ENCODE measurements around the gene CUBN.

Gene CUBN

GRCh38 chr10:16904049-16904448, 225.6 kb downstream of the CUBN start:
- Histone ChIP-seq H3K4me1 (ENCODE audit: control insufficient read depth, insufficient read depth, low read length) (peaks cover 7% of the 10 kb centered on the region), H3K36me3 (ENCODE audit: control insufficient read depth, insufficient read depth, low read length) (no peaks in the 10 kb centered on the region), H3K27me3 (ENCODE audit: control insufficient read depth, insufficient read depth, low read length) (no peaks in the 10 kb centered on the region), H3K9me3 (ENCODE audit: control insufficient read depth, insufficient read depth, low read length) (no peaks in the 10 kb centered on the region), H3K4me3 (ENCODE audit: low read depth, low read length) (no peak overlapping the region), H3K9ac (ENCODE audit: low read depth, low read length) (no peak overlapping the region)

DNA sequence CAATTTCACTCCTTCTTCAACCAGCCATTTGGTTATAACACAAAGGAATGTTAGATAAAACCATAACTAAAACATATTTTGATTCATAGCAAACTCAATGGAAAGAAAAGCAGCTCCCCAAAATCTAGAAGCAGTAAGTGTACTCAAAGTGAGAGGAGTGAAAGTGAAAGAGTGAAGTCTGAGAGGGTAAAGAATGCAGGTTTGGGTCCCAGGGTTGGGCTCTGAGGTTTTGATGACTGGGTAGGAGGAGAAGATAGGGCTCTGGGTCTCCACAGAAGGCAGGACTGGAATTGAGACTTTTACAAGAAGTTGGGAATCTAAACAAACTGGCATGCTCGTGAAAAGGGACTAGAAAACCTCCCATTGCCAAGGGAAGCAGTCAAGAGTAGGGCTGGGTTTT, 227.0 kb downstream of the CUBN start:
- H3K4me3 ChIP-seq (ENCODE audit: low read depth, low read length) = no peak overlapping the region
- no peaks in the 10 kb centered on the region for H3K9me3 ChIP-seq (ENCODE audit: control insufficient read depth, insufficient read depth, low read length)
- peaks cover 7% of the 10 kb centered on the region for H3K4me1 ChIP-seq (ENCODE audit: control insufficient read depth, insufficient read depth, low read length)
- H3K9ac ChIP-seq (ENCODE audit: low read depth, low read length) = no peak overlapping the region
- H3K27me3 ChIP-seq (ENCODE audit: control insufficient read depth, insufficient read depth, low read length) = no peaks in the 10 kb centered on the region
- H3K36me3 ChIP-seq (ENCODE audit: control insufficient read depth, insufficient read depth, low read length) = no peaks in the 10 kb centered on the region

GRCh38 chr10:16901106-16901505, 228.5 kb downstream of the CUBN start:
- Histone ChIP-seq H3K27me3 (ENCODE audit: control insufficient read depth, insufficient read depth, low read length) (no peaks in the 10 kb centered on the region), H3K36me3 (ENCODE audit: control insufficient read depth, insufficient read depth, low read length) (no peaks in the 10 kb centered on the region), H3K9ac (ENCODE audit: low read depth, low read length) (no peak overlapping the region), H3K4me1 (ENCODE audit: control insufficient read depth, insufficient read depth, low read length) (peaks cover 7% of the 10 kb centered on the region), H3K4me3 (ENCODE audit: low read depth, low read length) (no peak overlapping the region), H3K9me3 (ENCODE audit: control insufficient read depth, insufficient read depth, low read length) (no peaks in the 10 kb centered on the region)

- no peaks in the 10 kb centered on the region for H3K9me3 ChIP-seq (ENCODE audit: control insufficient read depth, insufficient read depth, low read length)
- H3K4me3 ChIP-seq (ENCODE audit: low read depth, low read length) = no peak overlapping the region
- no peak overlapping the region for H3K9ac ChIP-seq (ENCODE audit: low read depth, low read length)
- H3K4me1 ChIP-seq (ENCODE audit: control insufficient read depth, insufficient read depth, low read length) = peaks cover 7% of the 10 kb centered on the region
- no peaks in the 10 kb centered on the region for H3K36me3 ChIP-seq (ENCODE audit: control insufficient read depth, insufficient read depth, low read length)
- no peaks in the 10 kb centered on the region for H3K27me3 ChIP-seq (ENCODE audit: control insufficient read depth, insufficient read depth, low read length)
Measured at GRCh38 chr10:16896993-16897392, 232.6 kb downstream of the CUBN start.

DNA sequence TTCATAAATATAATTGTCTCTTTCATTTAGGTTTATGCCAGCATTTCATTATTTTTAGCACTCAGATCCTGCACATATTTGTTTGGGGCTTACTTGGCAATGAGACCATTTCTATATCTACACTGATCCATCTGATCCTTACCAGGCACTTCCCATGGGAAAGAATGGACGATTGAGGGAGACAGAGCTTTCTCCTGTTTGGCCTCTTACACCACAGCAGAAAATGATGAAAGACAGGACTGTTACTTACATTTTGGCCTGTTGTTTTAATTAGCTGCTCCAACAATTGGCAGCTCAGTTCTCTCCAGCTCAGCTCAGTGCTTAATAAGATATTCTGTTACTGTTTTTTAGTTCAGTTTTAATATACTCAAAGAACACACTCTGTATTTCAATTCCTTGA, 234.8 kb downstream of the CUBN start:
- peaks cover 5% of the 10 kb centered on the region for H3K4me1 ChIP-seq (ENCODE audit: control insufficient read depth, insufficient read depth, low read length)
- no peak overlapping the region for H3K4me3 ChIP-seq (ENCODE audit: low read depth, low read length)
- H3K36me3 ChIP-seq (ENCODE audit: control insufficient read depth, insufficient read depth, low read length) = no peaks in the 10 kb centered on the region
- no peak overlapping the region for H3K9ac ChIP-seq (ENCODE audit: low read depth, low read length)
- no peaks in the 10 kb centered on the region for H3K9me3 ChIP-seq (ENCODE audit: control insufficient read depth, insufficient read depth, low read length)
- H3K27me3 ChIP-seq (ENCODE audit: control insufficient read depth, insufficient read depth, low read length) = no peaks in the 10 kb centered on the region

DNA sequence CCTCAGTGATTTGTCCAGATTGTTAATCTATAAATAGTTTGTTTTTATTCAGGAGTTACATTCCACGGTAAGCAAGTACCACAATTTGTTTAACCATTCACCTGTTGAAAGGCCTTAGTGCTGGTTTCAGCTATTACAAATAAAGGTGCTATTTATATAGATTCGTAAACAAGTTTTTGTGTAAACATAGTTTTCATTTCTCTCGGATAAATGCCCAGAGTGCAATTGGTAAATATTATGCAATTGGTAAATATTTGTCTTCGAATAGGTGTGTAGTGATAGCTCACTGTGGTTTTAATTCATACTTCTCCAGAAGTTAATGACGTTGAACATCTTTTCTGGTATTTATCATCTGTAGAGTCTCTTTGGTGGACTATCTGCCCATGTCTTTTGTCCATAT, 235.9 kb downstream of the CUBN start:
- Histone ChIP-seq H3K36me3 (ENCODE audit: control insufficient read depth, insufficient read depth, low read length) (no peaks in the 10 kb centered on the region), H3K9me3 (ENCODE audit: control insufficient read depth, insufficient read depth, low read length) (no peaks in the 10 kb centered on the region), H3K9ac (ENCODE audit: low read depth, low read length) (no peak overlapping the region), H3K4me1 (ENCODE audit: control insufficient read depth, insufficient read depth, low read length) (peaks cover 5% of the 10 kb centered on the region), H3K27me3 (ENCODE audit: control insufficient read depth, insufficient read depth, low read length) (no peaks in the 10 kb centered on the region), H3K4me3 (ENCODE audit: low read depth, low read length) (no peak overlapping the region)

DNA sequence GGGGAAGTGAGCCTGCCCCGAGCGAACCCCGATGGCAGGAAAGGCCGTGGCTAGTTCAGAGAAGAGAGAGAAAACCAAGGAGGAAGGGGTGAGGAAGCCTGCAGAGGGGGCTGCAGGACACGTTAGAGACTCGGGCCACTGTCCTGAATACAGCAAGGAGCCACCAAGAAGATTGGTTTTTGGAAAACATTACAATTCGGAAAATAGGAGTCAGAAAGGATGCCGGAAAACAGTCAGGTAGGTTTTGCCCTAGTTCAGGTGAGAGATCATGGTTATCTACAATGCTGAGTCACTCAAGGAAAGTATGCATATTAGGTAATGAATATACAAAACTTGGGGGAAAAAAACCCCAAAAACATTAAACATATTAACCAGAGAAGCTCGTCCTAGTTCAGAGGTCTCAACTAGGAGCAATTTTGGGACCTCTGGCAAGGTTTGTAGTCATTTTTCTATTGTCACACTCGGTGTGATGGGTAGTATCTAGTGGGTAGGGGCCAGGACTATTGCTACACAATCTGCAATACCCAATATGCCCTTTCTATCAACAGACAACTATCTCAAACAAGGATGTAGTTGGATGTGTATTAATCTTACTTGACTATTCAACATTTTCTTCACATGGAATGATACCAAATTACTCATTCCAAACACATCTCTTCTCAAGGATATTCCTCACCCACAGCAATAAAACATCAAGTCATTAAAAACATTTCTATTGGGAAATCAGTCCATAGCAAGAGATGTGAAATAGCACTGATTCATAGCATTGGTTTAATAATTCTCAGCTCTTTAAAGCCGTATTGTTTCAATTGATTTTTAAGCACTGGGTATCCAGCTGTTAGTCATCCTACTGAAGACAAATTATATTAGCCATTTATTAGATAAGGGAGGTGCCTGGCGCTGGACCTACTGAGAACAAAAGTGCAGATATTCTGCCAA, 238.0 kb downstream of the CUBN start:
- no peak overlapping the region for H3K9ac ChIP-seq (ENCODE audit: low read depth, low read length)
- H3K36me3 ChIP-seq (ENCODE audit: control insufficient read depth, insufficient read depth, low read length) = no peaks in the 10 kb centered on the region
- no peak overlapping the region for H3K4me3 ChIP-seq (ENCODE audit: low read depth, low read length)

DNA sequence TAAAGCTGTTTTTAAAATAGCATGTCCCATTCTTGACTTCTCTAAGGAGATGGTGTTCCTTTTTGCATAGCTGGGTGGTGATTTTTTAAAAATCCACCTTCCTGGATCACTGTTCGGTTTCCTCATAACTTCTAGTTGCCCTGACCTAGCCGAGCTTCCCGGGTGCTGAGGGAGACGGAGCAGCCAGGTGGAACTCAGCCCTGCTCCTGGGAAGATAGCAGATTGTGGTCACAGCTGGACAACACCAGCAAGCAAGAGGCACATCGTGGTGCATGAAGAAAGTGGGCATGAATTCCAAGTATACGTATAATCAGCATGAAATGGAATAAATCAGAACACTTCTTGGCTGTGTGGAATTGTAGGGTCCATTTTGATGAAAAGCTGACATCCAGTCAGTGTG, 238.9 kb downstream of the CUBN start:
- no peaks in the 10 kb centered on the region for H3K27me3 ChIP-seq (ENCODE audit: control insufficient read depth, insufficient read depth, low read length)
- no peak overlapping the region for H3K4me3 ChIP-seq (ENCODE audit: low read depth, low read length)
- no peaks in the 10 kb centered on the region for H3K9me3 ChIP-seq (ENCODE audit: control insufficient read depth, insufficient read depth, low read length)
- H3K4me1 ChIP-seq (ENCODE audit: control insufficient read depth, insufficient read depth, low read length) = peaks cover 5% of the 10 kb centered on the region
- no peaks in the 10 kb centered on the region for H3K36me3 ChIP-seq (ENCODE audit: control insufficient read depth, insufficient read depth, low read length)
- H3K9ac ChIP-seq (ENCODE audit: low read depth, low read length) = no peak overlapping the region

More for the DNA sequence above, 238.0 kb downstream of the CUBN start:
- H3K27me3 ChIP-seq (ENCODE audit: control insufficient read depth, insufficient read depth, low read length) = no peaks in the 10 kb centered on the region
- H3K9me3 ChIP-seq (ENCODE audit: control insufficient read depth, insufficient read depth, low read length) = no peaks in the 10 kb centered on the region
- peaks cover 5% of the 10 kb centered on the region for H3K4me1 ChIP-seq (ENCODE audit: control insufficient read depth, insufficient read depth, low read length)

DNA sequence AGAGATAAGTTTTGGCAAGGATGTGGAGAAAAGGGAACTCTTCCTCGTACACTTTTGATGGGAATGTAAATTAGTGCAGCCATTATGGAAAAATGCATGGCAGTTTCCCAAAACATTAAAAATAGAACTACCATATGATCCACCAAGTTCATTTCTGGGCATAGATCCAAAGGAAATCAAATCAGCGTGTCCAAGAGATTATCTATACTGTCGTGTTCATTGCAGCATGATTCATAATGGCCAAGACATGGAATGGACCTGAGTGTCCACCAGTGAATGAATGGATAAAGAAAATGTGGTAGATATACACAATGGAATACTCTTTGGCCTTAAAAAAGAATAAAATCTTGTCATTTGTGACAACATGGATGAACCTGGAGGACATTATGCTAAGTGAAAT, 242.0 kb downstream of the CUBN start:
- H3K9ac ChIP-seq (ENCODE audit: low read depth, low read length) = no peak overlapping the region
- H3K9me3 ChIP-seq (ENCODE audit: control insufficient read depth, insufficient read depth, low read length) = no peaks in the 10 kb centered on the region
- no peak overlapping the region for H3K4me3 ChIP-seq (ENCODE audit: low read depth, low read length)
- H3K36me3 ChIP-seq (ENCODE audit: control insufficient read depth, insufficient read depth, low read length) = no peaks in the 10 kb centered on the region
- H3K4me1 ChIP-seq (ENCODE audit: control insufficient read depth, insufficient read depth, low read length) = peaks cover 5% of the 10 kb centered on the region
- H3K27me3 ChIP-seq (ENCODE audit: control insufficient read depth, insufficient read depth, low read length) = no peaks in the 10 kb centered on the region

GRCh38 chr10:16886031-16886430, 243.6 kb downstream of the CUBN start:
- Histone ChIP-seq H3K4me1 (ENCODE audit: control insufficient read depth, insufficient read depth, low read length) (peaks cover 4% of the 10 kb centered on the region), H3K36me3 (ENCODE audit: control insufficient read depth, insufficient read depth, low read length) (no peaks in the 10 kb centered on the region), H3K9ac (ENCODE audit: low read depth, low read length) (no peak overlapping the region), H3K27me3 (ENCODE audit: control insufficient read depth, insufficient read depth, low read length) (no peaks in the 10 kb centered on the region), H3K4me3 (ENCODE audit: low read depth, low read length) (no peak overlapping the region), H3K9me3 (ENCODE audit: control insufficient read depth, insufficient read depth, low read length) (no peaks in the 10 kb centered on the region)

- Histone ChIP-seq H3K9me3 (ENCODE audit: control insufficient read depth, insufficient read depth, low read length) (no peaks in the 10 kb centered on the region), H3K4me1 (ENCODE audit: control insufficient read depth, insufficient read depth, low read length) (no peaks in the 10 kb centered on the region), H3K36me3 (ENCODE audit: control insufficient read depth, insufficient read depth, low read length) (no peaks in the 10 kb centered on the region), H3K9ac (ENCODE audit: low read depth, low read length) (no peak overlapping the region), H3K4me3 (ENCODE audit: low read depth, low read length) (no peak overlapping the region), H3K27me3 (ENCODE audit: control insufficient read depth, insufficient read depth, low read length) (no peaks in the 10 kb centered on the region)
Measured at GRCh38 chr10:16884497-16884896, 245.1 kb downstream of the CUBN start.

DNA sequence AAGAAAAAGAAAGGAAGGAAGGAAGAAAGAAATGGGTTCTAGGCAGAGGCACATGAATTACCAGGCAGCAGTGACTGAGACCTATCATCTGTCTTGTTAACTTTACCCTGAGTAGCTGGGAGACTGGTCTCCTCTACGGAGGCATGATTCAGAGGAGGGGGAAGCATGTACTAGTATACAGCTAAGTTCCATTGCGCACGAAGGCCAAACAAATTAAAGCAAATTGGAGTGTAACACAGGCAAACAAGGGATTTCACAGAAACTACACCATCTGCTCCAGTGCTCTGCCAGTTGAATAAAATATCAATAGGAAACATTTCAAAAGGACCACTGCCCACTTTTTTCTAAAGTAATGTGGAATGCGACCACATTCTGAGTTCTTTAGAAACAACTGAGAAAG, 246.5 kb downstream of the CUBN start:
- H3K27me3 ChIP-seq (ENCODE audit: control insufficient read depth, insufficient read depth, low read length) = no peaks in the 10 kb centered on the region
- no peak overlapping the region for H3K9ac ChIP-seq (ENCODE audit: low read depth, low read length)
- H3K9me3 ChIP-seq (ENCODE audit: control insufficient read depth, insufficient read depth, low read length) = no peaks in the 10 kb centered on the region
- H3K36me3 ChIP-seq (ENCODE audit: control insufficient read depth, insufficient read depth, low read length) = no peaks in the 10 kb centered on the region
- no peaks in the 10 kb centered on the region for H3K4me1 ChIP-seq (ENCODE audit: control insufficient read depth, insufficient read depth, low read length)
- H3K4me3 ChIP-seq (ENCODE audit: low read depth, low read length) = no peak overlapping the region
